ENCODE data around the gene ZNF501.
A peak's percentile ranks its signal among the peaks of the same experiment; 100 is the strongest.

The ZNF501 gene

DNA sequence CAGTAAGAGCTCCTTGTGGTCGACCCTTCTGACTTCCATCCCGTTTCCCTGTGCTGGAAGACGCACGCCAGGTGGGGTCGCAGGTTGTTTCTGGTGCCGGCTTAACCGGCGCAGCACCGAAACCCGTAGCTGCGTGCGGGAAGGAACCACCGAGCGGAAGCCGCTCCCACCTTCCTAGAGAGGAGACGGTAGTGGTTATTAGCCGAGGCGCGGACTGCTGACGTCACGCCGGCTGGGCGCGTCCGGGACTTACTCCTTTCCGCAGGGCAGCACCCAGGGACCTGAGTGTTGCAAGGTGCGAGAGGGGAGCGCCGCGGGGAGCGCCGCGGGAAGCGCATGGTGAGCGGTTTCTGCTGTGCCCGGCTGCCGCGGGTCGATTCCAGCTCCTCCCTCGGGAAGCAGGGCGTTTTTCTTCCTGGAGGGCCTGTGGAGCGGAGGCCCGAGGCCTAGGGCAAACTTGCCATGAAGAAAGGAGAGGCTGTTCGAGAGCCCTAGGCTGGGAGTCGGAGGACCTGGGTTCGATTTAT is at the start of gene ZNF501:
Gene ZNF501 (plus strand): TSS at position 252 of the 527 bp plus-strand sequence. CDS start 4,787 bp downstream, outside the sequence.
- DNase-seq, result peak; percentile 97

GRCh38 chr3:44680921-44681455 is 48.4 kb upstream of the ZNF501 start:
- no peak for DNase-seq

- DNase-seq, result no peak
Observed at GRCh38 chr3:44682182-44682896, 47.1 kb upstream of the ZNF501 start.

- DNase-seq, result peak; percentile 95
Observed at GRCh38 chr3:44685128-44685800, 44.2 kb upstream of the ZNF501 start.

DNA sequence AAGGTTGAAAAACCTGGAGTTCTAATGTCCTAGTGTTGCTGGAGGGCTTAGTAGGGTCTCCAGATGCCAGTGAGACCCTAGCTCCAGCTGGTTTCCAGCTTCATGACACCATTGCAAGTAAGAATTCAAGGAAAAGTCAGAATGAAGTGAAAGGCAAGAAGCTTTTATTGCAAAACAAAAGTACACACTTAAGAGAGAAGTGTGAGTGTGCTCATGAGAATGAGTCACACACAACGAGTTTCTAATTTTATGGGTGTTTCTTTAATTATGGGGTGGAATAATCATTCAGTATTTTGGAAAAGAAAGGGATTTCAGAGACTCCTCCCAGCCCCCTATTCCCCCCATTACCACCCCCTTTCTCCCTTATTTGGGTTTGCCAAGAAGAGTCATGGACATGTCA is 41.5 kb upstream of the ZNF501 start:
- DNase-seq, result no peak

DNA sequence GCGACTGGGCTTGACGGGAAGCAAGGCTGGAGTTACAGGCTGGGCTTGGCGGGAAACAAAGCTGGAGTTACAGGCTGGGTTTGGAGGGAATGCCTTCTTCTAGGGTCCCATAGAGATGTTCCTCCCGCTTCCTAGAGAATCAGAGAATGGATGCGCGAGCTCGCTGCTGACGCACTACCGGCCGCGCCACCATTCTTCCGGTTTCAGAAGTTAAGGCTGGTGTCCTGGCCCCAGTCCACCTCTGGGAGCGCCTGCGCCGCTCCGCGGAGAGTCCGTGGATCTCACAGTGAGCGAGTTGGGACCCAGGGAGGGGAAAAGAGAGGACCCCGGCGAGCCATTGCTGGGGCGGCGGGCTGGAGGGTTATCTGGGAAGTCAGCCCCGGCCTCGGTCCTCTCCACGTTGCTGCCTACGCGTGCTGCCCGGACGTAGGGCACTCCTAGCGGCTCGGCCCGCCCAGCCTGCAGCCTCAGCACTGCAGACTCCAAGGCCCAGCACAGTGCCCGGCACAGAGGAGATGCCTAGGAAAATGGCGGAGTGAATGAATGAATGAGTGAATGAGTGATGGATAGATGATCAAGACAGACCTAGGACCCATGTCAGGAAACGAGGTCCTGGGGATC is 16.9 kb upstream of the ZNF501 start, which contains the start of gene ZNF502:
Gene ZNF502 (plus strand): TSS at position 206 of the 621 bp plus-strand sequence. CDS start 7,602 bp downstream, outside the sequence.
- DNase-seq, result peak; percentile 92

- DNase-seq, result no peak
Observed at GRCh38 chr3:44721231-44722102, 8.0 kb upstream of the ZNF501 start.

DNA sequence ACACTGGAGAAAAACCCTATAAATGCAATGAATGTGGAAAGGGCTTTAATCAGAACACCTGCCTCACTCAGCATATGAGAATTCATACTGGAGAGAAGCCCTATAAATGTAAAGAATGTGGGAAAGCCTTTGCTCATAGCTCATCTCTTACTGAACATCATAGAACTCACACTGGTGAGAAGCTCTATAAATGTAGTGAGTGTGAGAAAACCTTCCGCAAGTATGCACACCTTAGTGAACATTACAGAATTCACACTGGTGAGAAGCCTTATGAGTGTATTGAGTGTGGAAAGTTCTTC is 7.4 kb upstream of the ZNF501 start:
- DNase-seq, result no peak

DNA sequence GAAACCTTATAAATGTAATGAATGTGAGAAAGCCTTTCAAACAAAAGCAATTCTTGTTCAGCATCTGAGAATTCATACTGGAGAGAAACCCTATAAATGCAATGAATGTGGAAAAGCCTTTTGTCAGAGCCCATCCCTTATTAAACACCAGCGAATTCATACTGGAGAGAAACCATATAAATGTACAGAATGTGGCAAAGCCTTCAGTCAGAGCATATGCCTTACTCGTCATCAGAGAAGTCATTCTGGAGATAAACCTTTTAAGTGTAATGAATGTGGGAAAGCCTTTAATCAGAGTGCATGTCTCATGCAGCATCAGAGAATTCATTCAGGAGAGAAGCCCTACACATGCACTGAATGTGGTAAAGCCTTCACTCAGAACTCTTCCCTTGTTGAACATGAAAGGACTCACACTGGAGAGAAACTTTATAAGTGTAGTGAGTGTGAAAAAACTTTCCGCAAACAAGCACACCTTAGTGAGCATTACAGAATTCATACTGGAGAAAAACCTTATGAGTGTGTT is 5.3 kb downstream of the ZNF501 start:
- no peak for DNase-seq

DNA sequence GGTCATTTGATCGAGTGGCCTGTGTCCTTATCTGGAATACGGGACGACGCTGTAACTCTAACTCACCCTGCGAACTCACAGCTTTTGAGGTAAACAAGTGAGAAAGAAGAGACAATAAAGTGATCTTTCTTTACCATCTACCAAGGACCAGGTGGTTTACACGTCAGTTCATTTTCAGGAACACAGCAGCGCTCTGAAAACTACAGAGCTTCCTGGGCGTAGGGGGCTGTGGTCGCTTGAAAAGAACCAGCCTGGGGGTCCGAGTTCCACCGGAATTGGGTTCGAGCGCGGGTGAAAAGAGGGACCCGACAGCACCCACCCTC is 31.6 kb downstream of the ZNF501 start:
- no peak for DNase-seq

DNA sequence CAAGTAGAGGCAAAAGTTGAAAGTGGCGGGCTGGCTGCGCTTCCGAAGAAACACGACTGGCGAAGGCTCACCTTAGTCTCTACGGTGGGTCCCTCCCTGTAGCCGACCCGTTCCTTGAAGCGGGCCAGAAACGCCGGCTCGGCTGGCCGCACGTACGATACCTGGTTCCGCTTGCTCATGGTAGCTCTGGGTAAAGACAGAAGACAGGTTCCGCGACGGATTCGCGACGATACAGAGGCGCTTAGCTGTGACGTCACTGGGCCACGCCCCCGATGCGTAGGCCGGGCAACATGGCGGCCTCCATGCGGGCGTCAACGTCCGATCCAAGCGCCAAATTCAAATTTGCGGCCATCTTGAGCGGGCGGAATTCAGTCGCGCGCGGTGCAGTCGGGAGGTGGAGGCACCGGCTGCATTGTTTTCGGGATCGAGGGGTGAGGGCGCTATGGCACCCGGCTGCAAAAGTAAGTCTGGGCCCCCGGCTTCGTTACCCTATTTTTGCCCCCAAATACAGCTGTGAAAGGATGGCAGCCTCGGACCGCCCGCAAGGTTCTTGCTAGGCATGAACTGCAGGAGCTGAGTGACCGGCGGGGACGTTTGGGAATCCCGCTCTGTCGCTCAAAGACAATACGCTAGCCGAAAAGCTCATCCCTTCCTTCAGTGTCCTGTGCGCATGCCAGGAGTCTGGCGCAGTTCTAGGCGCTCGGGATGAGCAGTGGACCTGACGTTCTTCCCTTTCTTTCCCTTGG is 32.2 kb downstream of the ZNF501 start, which contains the start of the genes KIAA1143 and KIF15:
Gene KIAA1143 (minus strand): TSS at position 196 of the 746 bp plus-strand sequence. CDS start 17 bp downstream, at position 179.
Gene KIF15 (plus strand): TSS at position 371 of the 746 bp plus-strand sequence. CDS start 72 bp downstream, at position 443.
- DNase-seq, result peak; percentile 98

DNA sequence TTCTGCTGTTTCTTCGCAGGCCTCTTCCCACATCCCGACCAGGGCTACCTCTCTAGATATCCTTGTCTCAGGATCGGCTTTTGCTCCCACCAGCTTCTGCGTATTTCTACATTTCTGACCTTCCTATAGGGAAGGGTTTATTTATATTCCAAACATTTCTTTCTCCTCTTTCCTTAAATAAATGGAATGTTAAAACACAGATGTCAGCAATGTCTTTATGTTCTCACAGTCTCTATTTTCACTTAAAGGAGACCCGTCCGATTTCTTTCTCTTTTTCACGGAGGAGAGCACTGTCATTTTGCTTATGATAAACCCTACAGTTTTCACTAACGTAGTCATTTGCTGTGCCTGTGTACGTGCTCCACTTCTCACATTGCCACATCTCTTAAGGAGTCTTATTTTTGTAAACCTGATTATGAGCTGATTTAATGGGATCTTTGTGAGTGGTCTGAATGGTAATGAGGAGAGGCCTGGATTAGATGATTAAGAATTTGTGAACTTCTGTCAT is 32.8 kb downstream of the ZNF501 start:
- no peak for DNase-seq

GRCh38 chr3:44762690-44763089 is 33.3 kb downstream of the ZNF501 start:
- DNase-seq, result no peak

DNA sequence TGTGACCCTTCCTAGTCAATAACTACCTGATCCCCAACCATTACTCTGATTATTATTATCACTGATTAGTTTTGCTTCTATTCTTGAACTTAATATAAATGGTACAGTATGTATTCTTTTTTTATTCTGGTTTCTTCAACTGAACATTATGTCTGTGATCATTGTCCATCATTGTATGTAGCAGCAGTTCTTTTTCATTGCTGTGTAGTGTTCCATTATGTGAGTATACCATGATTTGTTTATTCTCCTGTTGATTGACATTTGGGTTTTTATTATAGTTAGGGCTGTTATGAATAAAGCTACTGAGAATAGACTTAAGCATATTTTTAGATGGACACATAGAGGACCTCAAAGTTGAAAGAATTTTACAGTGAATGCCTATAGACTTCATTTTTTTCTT is 34.8 kb downstream of the ZNF501 start:
- DNase-seq, result no peak

DNA sequence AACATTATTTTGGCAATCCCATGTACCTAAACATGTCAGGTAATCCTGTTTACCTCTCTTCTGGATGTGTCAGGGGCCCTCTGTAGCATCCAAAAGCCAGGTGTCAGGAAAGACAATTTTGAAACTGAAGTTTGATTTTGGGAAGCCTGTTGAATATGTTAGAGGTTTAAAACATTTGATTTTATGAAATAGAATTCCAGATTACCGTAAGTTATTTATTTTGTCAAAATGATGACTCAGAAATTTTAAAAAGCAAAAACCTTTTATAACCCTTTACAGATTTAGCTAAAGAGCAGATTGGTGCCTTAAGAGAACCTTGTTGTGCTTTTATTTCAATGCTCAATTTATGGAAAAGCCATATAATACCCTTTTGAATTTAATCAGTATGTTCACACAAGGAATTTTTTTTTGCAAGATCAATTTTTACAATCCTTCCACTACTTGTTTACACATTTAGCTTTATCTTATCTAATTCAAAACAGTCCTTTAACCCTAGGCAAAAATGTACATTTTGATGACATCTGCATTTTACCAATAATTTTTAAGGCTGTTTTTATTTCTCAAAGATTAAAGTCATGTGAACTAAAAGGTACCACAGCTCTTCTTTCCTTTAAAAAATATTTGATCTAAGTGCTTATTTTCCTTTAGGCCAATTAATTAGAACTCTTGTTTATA is 42.1 kb downstream of the ZNF501 start:
- DNase-seq, result no peak

DNA sequence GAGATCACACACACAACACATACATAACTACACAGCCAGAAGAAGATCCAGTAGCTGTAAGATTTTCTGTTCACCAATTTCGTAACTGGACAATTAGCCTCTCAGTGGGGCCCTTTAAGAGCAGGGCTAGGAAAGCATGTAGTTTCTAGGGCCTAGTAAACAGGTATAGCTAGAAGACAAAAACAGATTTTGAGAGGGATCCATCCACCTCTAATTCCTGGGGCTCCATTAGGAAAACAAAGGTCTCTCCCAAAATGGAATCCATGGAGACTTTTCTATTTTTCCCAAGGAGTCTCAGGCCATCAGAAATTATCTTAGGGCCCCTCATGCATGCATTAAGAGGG is 42.6 kb downstream of the ZNF501 start:
- no peak for DNase-seq

DNA sequence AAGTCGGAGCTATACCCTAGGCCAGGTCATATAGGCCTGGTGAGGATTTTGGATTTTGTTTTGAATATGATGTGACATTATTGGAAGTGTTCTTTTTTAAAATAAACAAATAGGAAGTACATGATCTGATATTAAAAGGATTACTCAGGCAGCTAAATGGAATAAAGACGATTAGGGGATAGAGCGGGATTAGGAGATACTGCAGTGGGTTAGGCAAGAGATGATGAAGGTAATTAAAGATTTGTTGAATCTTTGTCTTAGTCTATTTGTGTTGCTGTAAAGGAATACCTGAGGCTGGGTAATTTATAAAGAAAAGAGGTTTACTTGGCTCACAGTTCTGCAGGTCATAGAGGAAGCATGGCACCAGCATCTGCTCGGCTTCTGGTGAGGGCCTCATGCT is 53.5 kb downstream of the ZNF501 start:
- no peak for DNase-seq
